HG03108 (cell line): ENCODE results near the gene CSN1S1.

Experiments used
- ATAC-seq: cut with Tn5 transposase; IDR thresholded peaks from one replicate; pipeline ENCODE4 v1.9.1; 2021; ENCODE audit warnings: moderate library complexity; ENCODE audit not compliant: unreplicated experiment

CSN1S1 gene

GRCh38 chr4:69991016-69991415 lies 60.1 kb downstream of the CSN1S1 start:
- no peak for ATAC-seq

- no peak for ATAC-seq
These were observed 63.9 kb downstream of the CSN1S1 start for GRCh38 chr4:69994782-69995181.

GRCh38 chr4:69995526-69996016 lies 64.7 kb downstream of the CSN1S1 start, which contains the start of gene STATH:
STATH (plus strand) TSS chr4:69995966; CDS start chr4:69998438, 2,472 bp downstream.
- no peak for ATAC-seq
